Prostate gland (tissue), 2 donors: ENCODE results near the gene ITPR2.

Experiments used
- POLR2A ChIP-seq: fragments of 450-650 bp; IDR thresholded peaks from one replicate; pipeline ENCODE4 v1.6.1; 2016; ENCODE audit warnings: antibody characterized with exemption, mild to moderate bottlenecking
- POLR2AphosphoS5 ChIP-seq: sonication (generic); formaldehyde crosslinking; IDR thresholded peaks from one replicate; pipeline ENCODE4 v1.6.1; 2017; ENCODE audit warnings: antibody characterized with exemption
- TF ChIP-seq, protein P1 (sequence below), 4 experiments: fragments of 200-600 bp in 2 of 4; fragments of 450-650 bp in 2 of 4; sonication (generic) in 2 of 4; IDR thresholded peaks; 1 replicate in 3 of 4; 2 replicates in 1 of 4; pipeline ENCODE4 v1.5.1; 2016 to 2019; ENCODE audit warnings: antibody characterized with exemption in 4 of 4, mild to moderate bottlenecking in 2 of 4, moderate library complexity in 2 of 4

GRCh38 chr12:26445909-26446308 is 387.1 kb downstream of the ITPR2 start:
- TF ChIP-seq, protein P1, sequence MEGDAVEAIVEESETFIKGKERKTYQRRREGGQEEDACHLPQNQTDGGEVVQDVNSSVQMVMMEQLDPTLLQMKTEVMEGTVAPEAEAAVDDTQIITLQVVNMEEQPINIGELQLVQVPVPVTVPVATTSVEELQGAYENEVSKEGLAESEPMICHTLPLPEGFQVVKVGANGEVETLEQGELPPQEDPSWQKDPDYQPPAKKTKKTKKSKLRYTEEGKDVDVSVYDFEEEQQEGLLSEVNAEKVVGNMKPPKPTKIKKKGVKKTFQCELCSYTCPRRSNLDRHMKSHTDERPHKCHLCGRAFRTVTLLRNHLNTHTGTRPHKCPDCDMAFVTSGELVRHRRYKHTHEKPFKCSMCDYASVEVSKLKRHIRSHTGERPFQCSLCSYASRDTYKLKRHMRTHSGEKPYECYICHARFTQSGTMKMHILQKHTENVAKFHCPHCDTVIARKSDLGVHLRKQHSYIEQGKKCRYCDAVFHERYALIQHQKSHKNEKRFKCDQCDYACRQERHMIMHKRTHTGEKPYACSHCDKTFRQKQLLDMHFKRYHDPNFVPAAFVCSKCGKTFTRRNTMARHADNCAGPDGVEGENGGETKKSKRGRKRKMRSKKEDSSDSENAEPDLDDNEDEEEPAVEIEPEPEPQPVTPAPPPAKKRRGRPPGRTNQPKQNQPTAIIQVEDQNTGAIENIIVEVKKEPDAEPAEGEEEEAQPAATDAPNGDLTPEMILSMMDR (IDR thresholded peaks at IDR 0.05): no peak
- TF ChIP-seq POLR2A (no peak), POLR2AphosphoS5 (no peak)
